Fibroblast of skin of back (primary cell): ENCODE measurements around the gene HRH3.

Source experiments
- DNase-seq: peaks from one replicate; pipeline ENCODE4 v3.0.0-alpha.2; 2013

The HRH3 gene

GRCh38 chr20:62174870-62175624 is 45.0 kb downstream of the HRH3 start:
- no peak for DNase-seq

- no peak for DNase-seq
Observed at GRCh38 chr20:62174021-62174804, 45.9 kb downstream of the HRH3 start.

- DNase-seq = no peak
Observed at GRCh38 chr20:62172666-62173065, 47.4 kb downstream of the HRH3 start.

GRCh38 chr20:62171245-62171644 is 48.8 kb downstream of the HRH3 start:
- DNase-seq = no peak

DNA sequence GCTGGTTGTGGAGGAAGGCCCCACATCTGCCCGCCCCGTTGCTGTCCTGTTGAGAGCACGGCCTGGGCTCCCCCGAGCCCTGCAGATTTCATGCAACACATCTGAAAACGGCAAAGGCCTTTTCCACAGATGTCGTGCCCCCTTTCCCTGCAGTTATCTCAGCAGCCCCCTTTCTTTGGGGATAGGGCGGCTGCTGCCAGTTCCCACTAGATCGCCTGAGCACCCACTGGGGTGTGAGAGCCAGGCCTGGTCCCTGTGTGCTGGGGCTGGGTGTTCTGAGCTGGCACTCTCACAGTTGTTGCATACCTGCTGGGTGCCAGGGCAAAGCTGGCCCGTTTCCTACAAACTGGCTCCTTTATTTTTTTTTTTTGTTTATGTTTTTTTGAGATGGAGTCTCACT is 49.5 kb downstream of the HRH3 start:
- DNase-seq = no peak

DNA sequence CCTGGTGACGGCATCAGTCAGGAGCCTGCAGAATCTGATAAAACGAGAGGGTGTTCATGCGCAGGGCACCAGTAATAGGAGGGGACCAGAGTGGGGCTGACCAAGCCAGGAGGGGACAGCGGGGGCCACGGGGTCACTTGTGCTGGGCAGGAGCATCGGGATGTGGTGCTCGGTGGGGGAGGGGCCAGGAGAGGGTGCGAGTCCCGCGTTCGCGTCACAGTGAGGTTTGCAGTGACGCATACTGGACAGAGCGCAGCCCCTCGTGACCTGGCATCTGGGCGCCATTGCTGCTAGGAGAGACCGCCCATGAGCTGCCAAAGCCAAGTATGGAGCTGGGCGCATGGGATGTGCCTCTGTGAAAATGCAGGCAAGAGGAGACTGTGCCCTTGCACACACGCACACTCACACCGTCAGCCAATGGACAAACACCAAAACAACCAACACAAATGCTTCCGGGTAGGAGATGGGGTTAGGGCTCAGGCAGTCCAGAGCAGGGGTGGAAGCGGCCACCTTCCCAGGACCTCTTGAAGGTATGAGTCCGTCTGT is 51.1 kb downstream of the HRH3 start:
- DNase-seq = no peak

DNA sequence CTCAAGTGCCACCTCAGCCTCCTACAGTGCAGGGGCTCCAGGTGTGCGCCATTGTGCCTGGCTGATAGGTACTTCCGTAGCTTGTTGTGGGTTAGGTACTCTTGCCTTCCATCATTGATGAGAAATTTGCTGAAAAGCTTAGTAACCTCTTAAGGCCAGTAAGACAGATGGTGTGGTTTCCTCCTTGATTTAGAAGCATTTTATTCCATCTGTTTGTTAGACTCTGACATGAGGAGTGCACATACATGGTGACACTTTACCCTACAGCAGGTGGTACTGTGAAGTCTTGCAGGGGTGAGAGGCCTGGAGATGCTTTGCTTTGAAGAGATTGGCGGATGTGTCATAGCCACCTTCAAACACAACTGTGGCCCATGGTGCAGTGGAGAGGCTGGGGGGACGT is 52.0 kb downstream of the HRH3 start:
- no peak for DNase-seq

GRCh38 chr20:62167474-62167873 is 52.6 kb downstream of the HRH3 start:
- no peak for DNase-seq

DNA sequence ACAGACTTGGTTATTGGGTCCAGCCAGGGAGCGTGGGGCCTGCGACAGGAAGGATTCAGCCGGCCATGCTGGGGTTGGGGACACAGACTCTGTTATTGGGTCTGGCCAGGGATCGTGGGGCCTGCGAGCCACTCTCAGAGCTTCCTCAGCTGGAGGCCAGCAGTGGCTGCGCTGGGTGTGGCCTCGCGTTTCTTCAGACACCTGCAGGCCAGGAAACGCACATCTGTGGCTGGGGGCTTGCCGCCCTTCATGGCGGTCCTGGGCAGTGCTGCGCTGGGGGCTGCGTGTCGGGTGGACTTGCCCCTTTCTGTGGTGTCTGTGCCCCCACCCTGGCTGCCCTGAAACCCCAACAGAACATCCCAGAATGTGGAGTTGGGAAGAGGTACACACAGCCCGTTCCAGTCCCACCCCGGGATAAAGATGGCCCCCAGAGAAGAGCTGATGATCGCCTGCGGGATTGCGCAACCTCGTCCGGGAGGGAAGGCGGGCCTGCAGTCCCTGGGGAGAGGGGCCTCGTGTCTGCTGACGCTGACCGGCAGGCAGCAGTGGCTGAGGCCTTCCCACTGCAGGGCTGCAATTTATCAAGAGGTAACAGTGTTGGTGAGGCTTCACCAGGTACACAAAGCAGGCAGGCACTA is 54.2 kb downstream of the HRH3 start:
- DNase-seq = no peak
